Fibroblast of lung (primary cell): ENCODE results near the gene MYMK.

Experiments used
- EZH2 ChIP-seq: IDR thresholded peaks from 2 replicates; pipeline ENCODE4 v1.5.1; 2012; ENCODE audit warnings: low read length, control low read depth, mild to moderate bottlenecking; ENCODE audit errors: missing control alignments
- TF ChIP-seq, protein P1 (sequence below), 2 donors: IDR thresholded peaks in 1 of 2; conservative IDR thresholded peaks in 1 of 2; 1 replicate in 1 of 2; 2 replicates in 1 of 2; pipeline ENCODE4 v1.5.1; 2011 to 2012; ENCODE audit warnings: low read length in 2 of 2, control low read depth in 1 of 2, inconsistent platforms in 1 of 2, low read depth in 1 of 2, mild to moderate bottlenecking in 1 of 2

- TF ChIP-seq EZH2 = no peak
- TF ChIP-seq, protein P1, sequence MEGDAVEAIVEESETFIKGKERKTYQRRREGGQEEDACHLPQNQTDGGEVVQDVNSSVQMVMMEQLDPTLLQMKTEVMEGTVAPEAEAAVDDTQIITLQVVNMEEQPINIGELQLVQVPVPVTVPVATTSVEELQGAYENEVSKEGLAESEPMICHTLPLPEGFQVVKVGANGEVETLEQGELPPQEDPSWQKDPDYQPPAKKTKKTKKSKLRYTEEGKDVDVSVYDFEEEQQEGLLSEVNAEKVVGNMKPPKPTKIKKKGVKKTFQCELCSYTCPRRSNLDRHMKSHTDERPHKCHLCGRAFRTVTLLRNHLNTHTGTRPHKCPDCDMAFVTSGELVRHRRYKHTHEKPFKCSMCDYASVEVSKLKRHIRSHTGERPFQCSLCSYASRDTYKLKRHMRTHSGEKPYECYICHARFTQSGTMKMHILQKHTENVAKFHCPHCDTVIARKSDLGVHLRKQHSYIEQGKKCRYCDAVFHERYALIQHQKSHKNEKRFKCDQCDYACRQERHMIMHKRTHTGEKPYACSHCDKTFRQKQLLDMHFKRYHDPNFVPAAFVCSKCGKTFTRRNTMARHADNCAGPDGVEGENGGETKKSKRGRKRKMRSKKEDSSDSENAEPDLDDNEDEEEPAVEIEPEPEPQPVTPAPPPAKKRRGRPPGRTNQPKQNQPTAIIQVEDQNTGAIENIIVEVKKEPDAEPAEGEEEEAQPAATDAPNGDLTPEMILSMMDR (conservative IDR thresholded peaks at IDR 0.05 in 1 of 2, IDR thresholded peaks at IDR 0.05 in 1 of 2; ENCODE audit: low read depth in 1 of 2, low read length in 2 of 2) = no peak
These were observed 19.2 kb upstream of the MYMK start for GRCh38 chr9:133543772-133544467.
